Esophagus muscularis mucosa (tissue), 4 donors: ENCODE results near the gene OPA3. TPM values are rescaled to one million over a fixed set of nuclear protein-coding genes. Genes with fewer than 3 reads are reported as not detected.

Source experiments
- DNase-seq: peaks from one replicate; pipeline ENCODE4 v3.0.0-alpha.2; 2017; ENCODE audit errors: extremely low spot score
- H3K27ac ChIP-seq, 4 donors: fragments of 200-600 bp; sonication (generic); replicated peaks in 1 of 4; 1 replicate in 3 of 4; 2 replicates in 1 of 4; pipeline ENCODE4 v1.5.1; 2016 to 2019; ENCODE audit warnings: mild to moderate bottlenecking in 1 of 4
- H3K27me3 ChIP-seq, 4 donors: fragments of 200-600 bp; sonication (generic); one replicate each; pipeline versions ENCODE4 v1.5.1 to v1.6.0; 2016 to 2019
- H3K36me3 ChIP-seq, 4 donors: fragments of 200-600 bp; sonication (generic); one replicate each; pipeline ENCODE4 v1.5.1; 2016 to 2019
- H3K4me1 ChIP-seq, 4 donors: fragments of 200-600 bp; sonication (generic); one replicate each; pipeline ENCODE4 v1.5.1; 2016 to 2019
- H3K4me3 ChIP-seq, 4 donors: fragments of 200-600 bp; sonication (generic); 1 replicate in 2 of 4; 2 replicates in 2 of 4; pipeline ENCODE4 v1.5.1; 2016 to 2019; ENCODE audit warnings: mild to moderate bottlenecking in 4 of 4, moderate library complexity in 1 of 4
- H3K9me3 ChIP-seq, 4 donors: fragments of 200-600 bp; sonication (generic); 1 replicate in 3 of 4; 2 replicates in 1 of 4; pipeline ENCODE4 v1.5.1; 2016 to 2019
- CTCF ChIP-seq, 3 experiments: fragments of 200-600 bp in 2 of 3; fragments of 450-650 bp in 1 of 3; sonication (generic) in 2 of 3; IDR thresholded peaks; one replicate each; pipeline ENCODE4 v1.5.1; 2017 to 2019; ENCODE audit warnings: antibody characterized with exemption in 3 of 3, mild to moderate bottlenecking in 2 of 3, moderate library complexity in 1 of 3
- EP300 ChIP-seq: sonication (generic); formaldehyde crosslinking; IDR thresholded peaks from one replicate; pipeline ENCODE4 v1.6.1; 2017; ENCODE audit warnings: antibody characterized with exemption
- POLR2A ChIP-seq: fragments of 450-650 bp; IDR thresholded peaks from one replicate; pipeline ENCODE4 v1.6.1; 2017; ENCODE audit warnings: antibody characterized with exemption, moderate library complexity, mild to moderate bottlenecking, low read depth
- POLR2AphosphoS5 ChIP-seq, 2 donors: sonication (generic); formaldehyde crosslinking; IDR thresholded peaks; one replicate each; pipeline ENCODE4 v1.6.1; 2017; ENCODE audit warnings: antibody characterized with exemption in 2 of 2
- WGBS: methylation state at CpG from one replicate; pipeline ENCODE4 v1.1.5; 2018; 5-methylcytosine and 5-hydroxymethylcytosine counted together
- intact Hi-C: fragments of 100-400 bp; cut with DNase I; formaldehyde crosslinking; loops from one replicate; pipeline ENCODE4 v1.15.1; 2023
- total RNA-seq, 4 donors: library from RNA; depleted of rRNA; stranded (reverse); fragments of >200 nt; gene quantifications; one replicate each; pipeline versions ENCODE4 v1.1.0 to v1.2.1, GENCODE V29; 2016

OPA3 gene
- total RNA-seq, 4 donors from 2014 or later, result 6.2 to 20.0 (median 13.8) TPM

DNA sequence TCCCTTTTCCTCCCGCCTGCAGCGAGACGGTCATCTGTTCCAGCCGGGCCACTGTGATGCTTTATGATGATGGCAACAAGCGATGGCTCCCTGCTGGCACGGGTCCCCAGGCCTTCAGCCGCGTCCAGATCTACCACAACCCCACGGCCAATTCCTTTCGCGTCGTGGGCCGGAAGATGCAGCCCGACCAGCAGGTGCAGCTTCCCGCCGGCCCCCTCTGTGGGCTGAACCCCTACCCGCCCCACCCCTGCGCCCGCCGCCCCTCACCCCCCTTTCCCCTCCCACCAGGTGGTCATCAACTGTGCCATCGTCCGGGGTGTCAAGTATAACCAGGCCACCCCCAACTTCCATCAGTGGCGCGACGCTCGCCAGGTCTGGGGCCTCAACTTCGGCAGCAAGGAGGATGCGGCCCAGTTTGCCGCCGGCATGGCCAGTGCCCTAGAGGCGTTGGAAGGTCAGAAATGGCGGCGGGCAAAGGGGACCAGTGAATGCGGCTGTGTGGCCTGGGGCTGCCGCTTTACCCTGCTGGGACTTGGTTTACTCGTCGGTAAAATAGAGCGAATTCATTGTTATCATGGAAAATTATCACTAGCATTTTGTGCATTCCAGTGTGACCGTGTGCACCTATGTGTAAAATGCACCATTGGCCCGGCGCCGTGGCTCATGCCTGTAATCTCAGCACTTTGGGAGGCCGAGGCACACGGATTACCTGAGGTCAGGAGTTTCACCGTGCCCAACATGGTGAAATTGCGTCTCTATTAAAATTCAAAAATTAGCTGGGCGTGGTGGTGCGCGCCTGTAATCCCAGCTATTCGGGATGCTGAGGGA is 66.7 kb downstream of the OPA3 start:
- no peak for DNase-seq
- H3K9me3 ChIP-seq, result no peaks in the 10 kb centered on the region
- TF ChIP-seq EP300 (no peak), CTCF (IDR thresholded peaks at IDR 0.05) (no peak), POLR2A (no peak), POLR2AphosphoS5 (IDR thresholded peaks at IDR 0.05) (no peak)
- no peak overlapping the region for H3K4me3 ChIP-seq
- H3K36me3 ChIP-seq, result peaks cover 51 to 72% (median 57%) of the 10 kb centered on the region in 4 donors
- intact Hi-C loops, result no loop called here
- H3K4me1 ChIP-seq, result peaks cover 32 to 78% (median 61%) of the 10 kb centered on the region in 4 donors
- H3K27ac ChIP-seq, result peak overlapping the region in 1 of 4 donors; percentile 33
- WGBS, result 82% methylated on average over 42 of the region's 50 CpGs
- no peaks in the 10 kb centered on the region for H3K27me3 ChIP-seq

DNA sequence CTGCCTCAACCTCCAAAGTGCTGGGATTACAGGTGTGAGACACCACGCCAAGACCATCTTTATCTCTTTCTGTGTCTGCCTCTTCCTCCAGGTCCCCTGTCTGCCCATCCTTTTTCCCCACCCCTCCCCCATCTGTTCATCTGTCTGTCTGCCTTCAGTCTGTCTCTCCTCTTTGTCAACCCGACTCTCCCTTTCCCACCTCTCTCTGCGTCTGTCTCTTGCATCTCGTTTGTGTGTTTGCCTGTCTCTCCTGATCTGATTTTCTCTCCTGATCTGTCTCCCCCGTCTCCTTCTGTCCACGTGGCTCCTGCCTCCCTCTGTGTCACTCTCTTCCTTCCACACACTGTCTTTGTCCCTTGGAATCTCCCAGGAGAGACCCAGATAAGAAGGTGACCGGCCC is 67.4 kb downstream of the OPA3 start:
- no peaks in the 10 kb centered on the region for H3K9me3 ChIP-seq
- H3K36me3 ChIP-seq, result peaks cover 45 to 66% (median 51%) of the 10 kb centered on the region in 4 donors
- peaks cover 34 to 80% (median 66%) of the 10 kb centered on the region in 4 donors for H3K4me1 ChIP-seq
- TF ChIP-seq CTCF (IDR thresholded peaks at IDR 0.05) (no peak), EP300 (no peak)
- no peak for DNase-seq
- no peaks in the 10 kb centered on the region for H3K27me3 ChIP-seq
- intact Hi-C loops, result no loop called here
- H3K4me3 ChIP-seq, result no peak overlapping the region
- H3K27ac ChIP-seq, result peak overlapping the region in 1 of 4 donors; percentile 33
- 52% methylated on average over 7 of the region's 7 CpGs for WGBS

DNA sequence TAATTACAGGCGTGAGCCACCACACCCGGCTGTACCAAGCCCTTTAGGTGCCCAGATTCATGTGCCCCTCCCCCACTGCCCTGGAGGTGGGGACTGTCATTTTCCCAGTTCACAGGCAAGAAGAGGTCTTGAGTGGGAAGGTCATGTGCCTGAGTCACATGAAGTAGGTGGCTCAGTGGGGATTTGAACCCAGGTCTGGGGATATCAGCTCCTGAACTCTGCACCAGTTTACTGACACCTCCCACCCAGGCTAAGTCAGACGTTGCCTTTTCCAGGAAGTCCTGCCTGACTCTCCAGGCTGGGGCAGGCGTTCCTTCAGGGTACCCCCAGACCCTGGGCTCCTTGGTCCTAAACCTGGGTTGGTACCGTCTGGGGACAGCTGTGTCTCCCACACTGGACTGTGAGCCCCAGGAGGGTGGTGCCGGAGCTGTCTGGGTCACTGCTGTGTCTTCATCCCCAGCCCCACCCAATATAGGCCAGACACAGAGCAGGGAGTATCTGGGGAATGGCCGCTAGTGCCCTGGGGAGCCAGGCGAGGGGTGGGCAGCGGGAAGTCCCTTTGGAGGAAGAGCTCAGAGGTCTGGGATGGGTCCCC is 68.7 kb downstream of the OPA3 start:
- intact Hi-C loops, result no loop called here
- WGBS, result 56% methylated on average over 4 of the region's 9 CpGs
- Histone ChIP-seq H3K27ac (peak overlapping the region; percentile 65 to 81 (median 73)), H3K9me3 (no peaks in the 10 kb centered on the region), H3K36me3 (peaks cover 35 to 53% (median 38%) of the 10 kb centered on the region in 4 donors), H3K4me3 (no peak overlapping the region), H3K27me3 (no peaks in the 10 kb centered on the region), H3K4me1 (peaks cover 42 to 80% (median 71%) of the 10 kb centered on the region in 4 donors)
- TF ChIP-seq EP300, result no peak
- no peak for TF ChIP-seq POLR2AphosphoS5 (IDR thresholded peaks at IDR 0.05)
- TF ChIP-seq POLR2A, result no peak
- no peak for DNase-seq

- H3K4me1 ChIP-seq, result peaks cover 47 to 80% (median 74%) of the 10 kb centered on the region in 4 donors
- DNase-seq, result no peak
- intact Hi-C loops, result no loop called here
Measured at GRCh38 chr19:45515081-45515624, 69.4 kb downstream of the OPA3 start.

More at GRCh38 chr19:45515081-45515624, 69.4 kb downstream of the OPA3 start:
- Histone ChIP-seq H3K9me3 (no peaks in the 10 kb centered on the region), H3K36me3 (peaks cover 28 to 45% (median 31%) of the 10 kb centered on the region in 4 donors), H3K4me3 (peak overlapping the region in 1 of 4 donors; percentile 28), H3K27ac (peak overlapping the region; percentile 65 to 81 (median 73)), H3K27me3 (no peaks in the 10 kb centered on the region)
- 60% methylated on average over 7 of the region's 10 CpGs for WGBS
- TF ChIP-seq CTCF (IDR thresholded peaks at IDR 0.05), result no peak
- TF ChIP-seq EP300, result no peak
- no peak for TF ChIP-seq POLR2AphosphoS5 (IDR thresholded peaks at IDR 0.05)
- no peak for TF ChIP-seq POLR2A
